ENCODE data around the gene PARD3. TPM values are rescaled to one million over a fixed set of nuclear protein-coding genes. Genes with fewer than 3 reads are reported as not detected.
A peak's percentile ranks its signal among the peaks of the same experiment; 100 is the strongest.

The PARD3 gene
- total RNA-seq, 1 donor from 2014 or later = 98.2 TPM

DNA sequence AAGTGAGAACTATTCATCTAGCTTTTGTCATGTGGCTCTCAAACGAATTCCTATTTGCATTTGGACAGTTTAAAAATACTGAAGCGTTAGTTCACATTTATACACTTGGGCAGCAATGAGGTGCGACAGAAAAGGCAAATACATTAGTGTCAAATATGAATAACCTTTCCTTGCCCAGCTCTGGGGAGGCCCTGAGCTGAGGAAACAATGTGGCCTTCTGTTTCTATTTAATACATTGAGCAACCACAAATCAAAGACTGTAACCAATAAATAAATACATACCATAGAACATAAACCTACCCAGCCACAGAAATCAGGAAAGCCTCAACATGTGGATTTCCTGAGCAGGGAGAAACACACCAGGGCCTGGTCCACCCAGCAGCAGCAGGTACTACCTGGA, 585.2 kb downstream of the PARD3 start:
- FAIRE-seq = no peak
- Histone ChIP-seq H3K36me3 (ENCODE audit: control insufficient read depth, insufficient read depth, low read length) (no peaks in the 10 kb centered on the region), H3K4me3 (ENCODE audit: low read depth, low read length) (no peak overlapping the region), H3K27me3 (ENCODE audit: control insufficient read depth, insufficient read depth, low read length) (no peaks in the 10 kb centered on the region)
- TF ChIP-seq, protein P1, sequence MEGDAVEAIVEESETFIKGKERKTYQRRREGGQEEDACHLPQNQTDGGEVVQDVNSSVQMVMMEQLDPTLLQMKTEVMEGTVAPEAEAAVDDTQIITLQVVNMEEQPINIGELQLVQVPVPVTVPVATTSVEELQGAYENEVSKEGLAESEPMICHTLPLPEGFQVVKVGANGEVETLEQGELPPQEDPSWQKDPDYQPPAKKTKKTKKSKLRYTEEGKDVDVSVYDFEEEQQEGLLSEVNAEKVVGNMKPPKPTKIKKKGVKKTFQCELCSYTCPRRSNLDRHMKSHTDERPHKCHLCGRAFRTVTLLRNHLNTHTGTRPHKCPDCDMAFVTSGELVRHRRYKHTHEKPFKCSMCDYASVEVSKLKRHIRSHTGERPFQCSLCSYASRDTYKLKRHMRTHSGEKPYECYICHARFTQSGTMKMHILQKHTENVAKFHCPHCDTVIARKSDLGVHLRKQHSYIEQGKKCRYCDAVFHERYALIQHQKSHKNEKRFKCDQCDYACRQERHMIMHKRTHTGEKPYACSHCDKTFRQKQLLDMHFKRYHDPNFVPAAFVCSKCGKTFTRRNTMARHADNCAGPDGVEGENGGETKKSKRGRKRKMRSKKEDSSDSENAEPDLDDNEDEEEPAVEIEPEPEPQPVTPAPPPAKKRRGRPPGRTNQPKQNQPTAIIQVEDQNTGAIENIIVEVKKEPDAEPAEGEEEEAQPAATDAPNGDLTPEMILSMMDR (IDR thresholded peaks at IDR 0.05; ENCODE audit: insufficient read depth, low read length, severe bottlenecking) = no peak
- no peak for DNase-seq (ENCODE audit: low read depth)

DNA sequence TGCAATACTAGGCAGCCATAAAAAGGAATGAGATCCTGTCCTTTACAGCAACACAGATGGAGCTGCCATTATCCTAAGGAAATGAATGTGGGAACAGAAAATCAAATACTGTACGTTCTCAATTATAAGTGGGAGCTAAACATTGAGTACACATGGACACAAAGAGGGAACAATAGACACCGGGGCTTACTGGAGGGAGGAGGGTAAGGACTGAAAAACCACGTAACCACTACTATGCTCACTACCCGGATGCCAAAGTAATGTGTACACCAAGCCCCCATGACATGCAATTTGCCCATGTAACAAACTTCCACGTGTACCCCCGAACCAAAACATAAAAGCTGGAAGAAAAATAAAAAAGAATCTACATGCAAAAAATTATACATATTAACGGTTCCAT, 587.0 kb downstream of the PARD3 start:
- no peaks in the 10 kb centered on the region for H3K36me3 ChIP-seq (ENCODE audit: control insufficient read depth, insufficient read depth, low read length)
- DNase-seq (ENCODE audit: low read depth) (no peak), FAIRE-seq (no peak)
- H3K4me3 ChIP-seq (ENCODE audit: low read depth, low read length) = no peak overlapping the region
- H3K27me3 ChIP-seq (ENCODE audit: control insufficient read depth, insufficient read depth, low read length) = no peaks in the 10 kb centered on the region
- TF ChIP-seq, protein P1 (IDR thresholded peaks at IDR 0.05; ENCODE audit: insufficient read depth, low read length, severe bottlenecking) = no peak

DNA sequence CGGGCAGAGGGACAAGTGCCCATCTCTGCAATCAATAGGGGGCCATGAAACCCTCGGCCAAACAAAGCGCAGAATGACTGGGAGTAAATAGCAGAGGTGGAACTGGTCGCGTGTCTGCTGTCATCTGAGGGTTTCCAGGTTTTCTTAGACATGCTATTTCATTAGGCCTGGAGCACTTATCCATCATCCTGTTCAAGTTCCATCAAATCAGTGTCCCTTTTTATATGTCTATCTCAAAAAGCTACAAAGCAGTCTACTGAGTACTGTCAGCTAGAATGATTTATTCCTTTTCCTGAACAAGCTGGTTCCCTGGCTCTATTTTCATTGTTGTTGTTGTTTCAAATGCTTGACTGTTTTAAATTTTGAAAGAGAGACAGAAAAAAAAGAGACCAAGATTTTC, 590.5 kb downstream of the PARD3 start:
- Histone ChIP-seq H3K27me3 (ENCODE audit: control insufficient read depth, insufficient read depth, low read length) (no peaks in the 10 kb centered on the region), H3K36me3 (ENCODE audit: control insufficient read depth, insufficient read depth, low read length) (no peaks in the 10 kb centered on the region), H3K4me3 (ENCODE audit: low read depth, low read length) (no peak overlapping the region)
- FAIRE-seq (peak; percentile 43), DNase-seq (ENCODE audit: low read depth) (no peak)
- TF ChIP-seq, protein P1 (IDR thresholded peaks at IDR 0.05; ENCODE audit: insufficient read depth, low read length, severe bottlenecking) = no peak

DNA sequence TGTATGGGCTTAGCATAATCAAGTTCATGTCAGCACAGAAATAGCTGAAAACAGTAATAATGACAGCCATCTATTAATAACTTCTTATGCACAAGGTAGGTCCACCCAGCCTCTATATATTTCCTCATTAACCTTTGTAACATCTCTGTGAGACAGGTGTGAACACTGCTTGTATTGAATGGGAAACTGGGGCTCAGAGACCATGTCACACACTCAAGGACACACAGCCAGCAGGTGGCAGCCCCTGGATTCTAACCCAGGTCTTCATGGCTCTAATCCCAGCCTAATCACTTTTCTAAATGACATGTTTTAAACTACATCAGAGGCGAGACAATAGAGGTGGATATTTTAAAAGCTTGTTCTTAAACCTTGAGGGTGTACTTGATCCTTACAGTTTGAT, 591.4 kb downstream of the PARD3 start:
- TF ChIP-seq, protein P1 (IDR thresholded peaks at IDR 0.05; ENCODE audit: insufficient read depth, low read length, severe bottlenecking) = no peak

DNA sequence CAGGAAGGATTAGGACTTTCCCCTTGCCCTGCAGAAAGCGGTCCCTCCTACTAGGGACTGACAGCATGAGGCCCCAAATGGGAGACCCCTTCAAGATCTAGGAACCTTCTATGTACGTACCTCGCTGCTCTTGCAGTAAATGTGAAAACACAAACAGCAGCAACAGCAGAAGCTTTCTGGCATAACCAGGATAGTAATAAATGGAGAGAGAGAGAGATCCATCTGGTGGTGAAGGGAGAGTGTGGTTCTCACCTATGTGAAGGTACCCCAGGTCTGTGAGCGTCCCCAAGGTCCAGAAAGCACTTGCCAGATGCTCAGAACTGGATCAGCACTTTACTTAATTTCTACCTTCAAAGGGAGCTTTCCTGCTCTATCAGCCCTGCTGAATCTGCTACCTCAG, 592.7 kb downstream of the PARD3 start:
- Histone ChIP-seq H3K27me3 (ENCODE audit: control insufficient read depth, insufficient read depth, low read length) (no peaks in the 10 kb centered on the region), H3K4me3 (ENCODE audit: low read depth, low read length) (no peak overlapping the region), H3K36me3 (ENCODE audit: control insufficient read depth, insufficient read depth, low read length) (no peaks in the 10 kb centered on the region)
- FAIRE-seq = no peak
- TF ChIP-seq, protein P1 (IDR thresholded peaks at IDR 0.05; ENCODE audit: insufficient read depth, low read length, severe bottlenecking) = peak; percentile 7
- DNase-seq (ENCODE audit: low read depth) = no peak

More for the DNA sequence above, 591.4 kb downstream of the PARD3 start:
- H3K27me3 ChIP-seq (ENCODE audit: control insufficient read depth, insufficient read depth, low read length) = no peaks in the 10 kb centered on the region
- H3K4me3 ChIP-seq (ENCODE audit: low read depth, low read length) = no peak overlapping the region
- DNase-seq (ENCODE audit: low read depth) = no peak
- no peaks in the 10 kb centered on the region for H3K36me3 ChIP-seq (ENCODE audit: control insufficient read depth, insufficient read depth, low read length)
- FAIRE-seq = no peak

DNA sequence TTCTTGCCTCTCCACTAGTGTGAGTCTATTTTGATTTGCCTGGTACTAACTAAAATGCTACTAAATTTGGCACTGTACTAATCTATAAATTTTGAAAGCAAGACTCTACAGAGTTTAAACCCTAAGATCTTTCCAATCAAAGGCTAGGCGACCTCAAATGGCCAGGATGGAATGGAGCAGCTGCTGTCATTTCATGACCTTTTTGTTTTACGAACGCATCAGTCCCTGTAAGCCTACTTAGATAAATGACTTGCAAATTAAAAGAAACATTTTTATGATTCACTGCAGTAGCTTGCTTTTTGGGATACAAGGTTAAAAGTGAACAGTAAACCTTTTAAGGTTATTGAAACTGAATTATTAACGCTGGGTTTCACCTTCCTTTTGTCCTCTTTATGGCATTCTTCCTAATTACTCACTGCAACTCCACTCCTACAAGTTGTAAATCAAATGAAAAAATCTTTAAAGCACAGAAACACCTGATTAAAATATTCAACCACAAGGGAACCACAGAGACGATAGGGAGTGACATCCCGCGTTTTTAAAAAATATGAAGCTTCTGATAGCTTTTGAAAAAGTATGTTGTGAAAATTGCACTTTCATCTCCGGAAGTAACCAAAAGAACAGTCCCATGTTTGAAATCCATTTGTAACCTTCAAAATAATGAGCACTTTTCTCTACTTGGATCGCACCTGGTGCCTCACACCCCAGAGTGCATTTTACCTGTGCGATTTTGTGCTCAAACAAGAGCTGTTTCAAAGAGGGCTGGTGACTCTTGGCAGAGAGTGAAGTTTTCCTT, 595.1 kb downstream of the PARD3 start:
- no peak for FAIRE-seq
- Histone ChIP-seq H3K27me3 (ENCODE audit: control insufficient read depth, insufficient read depth, low read length) (no peaks in the 10 kb centered on the region), H3K4me3 (ENCODE audit: low read depth, low read length) (no peak overlapping the region), H3K36me3 (ENCODE audit: control insufficient read depth, insufficient read depth, low read length) (no peaks in the 10 kb centered on the region)
- no peak for DNase-seq (ENCODE audit: low read depth)
- TF ChIP-seq, protein P1 (IDR thresholded peaks at IDR 0.05; ENCODE audit: insufficient read depth, low read length, severe bottlenecking) = no peak
